Stimulated activated CD8-positive, alpha-beta memory T cell treated with anti-CD3 and anti-CD28 coated beads, Interleukin-12 subunit alpha, Interleukin-12 subunit beta, amount 100 ng/mL, for 1 hour (primary cell): ENCODE data around the gene PDE10A.
"Not testable (repeated sequence)": the region's sequence is repeated elsewhere in the genome, so short reads cannot be mapped to it uniquely, and the experiment has no call there.

Experiments used
- DNase-seq: peaks from one replicate; pipeline ENCODE4 v3.0.0-alpha.2; 2020; ENCODE audit warnings: low read depth

The PDE10A gene

GRCh38 chr6:165624871-165625639, 38.0 kb downstream of the PDE10A start:
- DNase-seq, result no peak

DNA sequence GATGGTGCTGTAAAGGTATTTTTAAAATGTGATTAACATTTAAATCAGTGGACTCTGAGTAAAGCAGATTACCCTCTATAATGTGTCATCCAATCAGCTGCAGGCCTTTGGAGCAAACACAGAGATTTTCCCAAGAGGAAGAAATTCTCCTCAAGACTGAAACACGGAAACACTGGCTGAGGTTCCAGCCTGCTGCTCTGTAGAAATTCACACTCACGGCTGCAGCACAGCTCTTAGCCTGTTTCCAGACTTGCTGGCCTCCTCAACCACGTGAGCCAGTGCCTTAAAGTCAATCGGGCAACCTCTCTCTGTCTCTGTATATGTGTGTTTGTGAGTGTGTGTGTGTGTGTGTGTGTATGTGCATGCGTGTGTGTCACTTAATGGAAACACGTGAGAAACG, 41.1 kb downstream of the PDE10A start:
- DNase-seq, result no peak

- not testable (repeated sequence) for DNase-seq
Observed at GRCh38 chr6:165618891-165619290, 44.1 kb downstream of the PDE10A start.

DNA sequence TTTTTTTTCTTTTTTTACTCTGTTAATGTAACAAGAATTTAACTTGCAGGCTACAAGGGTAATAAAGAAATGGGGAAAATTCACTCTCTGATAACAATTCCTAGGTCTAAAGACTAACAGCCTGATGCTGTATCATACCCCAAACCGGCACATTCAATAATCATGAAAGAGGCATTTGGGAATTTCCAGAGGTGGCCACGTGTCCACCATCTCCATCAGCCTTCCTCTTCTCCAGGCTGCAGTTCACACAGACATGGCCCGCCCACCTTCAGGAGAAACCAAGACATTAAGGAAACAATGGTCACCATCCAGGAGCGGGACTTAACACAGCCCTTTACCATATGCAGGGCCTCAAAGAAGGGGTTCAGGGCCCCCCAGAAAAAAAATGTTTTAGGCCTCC, 44.8 kb downstream of the PDE10A start:
- DNase-seq, result no peak

GRCh38 chr6:165617528-165617927, 45.5 kb downstream of the PDE10A start:
- DNase-seq, result no peak

GRCh38 chr6:165616116-165616515, 46.9 kb downstream of the PDE10A start:
- no peak for DNase-seq

DNA sequence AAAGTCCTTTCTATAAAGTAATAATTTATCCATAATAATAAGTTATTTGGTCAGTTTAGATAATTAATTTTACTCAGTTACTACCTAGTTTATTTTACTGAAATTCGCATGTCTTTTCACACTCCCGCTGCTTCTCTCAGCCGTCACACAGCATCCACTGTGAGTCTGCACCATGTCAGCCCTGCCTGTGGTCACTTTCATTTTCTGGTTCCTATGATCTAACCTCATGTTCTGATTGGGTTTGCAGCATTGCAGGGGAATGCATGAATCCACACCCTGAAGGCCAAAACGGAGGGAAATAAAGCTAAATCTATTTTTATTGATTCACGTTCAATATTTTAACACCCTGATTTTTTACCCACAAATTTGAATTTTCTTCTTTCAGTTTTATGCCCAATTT, 47.4 kb downstream of the PDE10A start:
- DNase-seq, result no peak

GRCh38 chr6:165611294-165611693, 51.7 kb downstream of the PDE10A start:
- no peak for DNase-seq

GRCh38 chr6:165608577-165608976, 54.5 kb downstream of the PDE10A start:
- not testable (repeated sequence) for DNase-seq

DNA sequence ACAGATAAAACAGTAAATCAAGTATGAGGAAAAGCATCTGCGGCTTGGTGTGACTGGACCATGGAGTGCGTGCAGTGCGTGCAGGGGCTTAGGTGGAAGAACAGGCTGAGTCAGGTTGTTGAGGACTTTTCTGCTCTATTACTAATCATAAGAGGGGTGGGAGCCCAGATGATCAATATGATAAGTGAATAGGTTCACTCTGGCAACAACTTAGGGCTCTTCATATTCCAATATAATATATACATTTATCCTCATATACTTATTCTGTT, 56.4 kb downstream of the PDE10A start:
- no peak for DNase-seq

DNA sequence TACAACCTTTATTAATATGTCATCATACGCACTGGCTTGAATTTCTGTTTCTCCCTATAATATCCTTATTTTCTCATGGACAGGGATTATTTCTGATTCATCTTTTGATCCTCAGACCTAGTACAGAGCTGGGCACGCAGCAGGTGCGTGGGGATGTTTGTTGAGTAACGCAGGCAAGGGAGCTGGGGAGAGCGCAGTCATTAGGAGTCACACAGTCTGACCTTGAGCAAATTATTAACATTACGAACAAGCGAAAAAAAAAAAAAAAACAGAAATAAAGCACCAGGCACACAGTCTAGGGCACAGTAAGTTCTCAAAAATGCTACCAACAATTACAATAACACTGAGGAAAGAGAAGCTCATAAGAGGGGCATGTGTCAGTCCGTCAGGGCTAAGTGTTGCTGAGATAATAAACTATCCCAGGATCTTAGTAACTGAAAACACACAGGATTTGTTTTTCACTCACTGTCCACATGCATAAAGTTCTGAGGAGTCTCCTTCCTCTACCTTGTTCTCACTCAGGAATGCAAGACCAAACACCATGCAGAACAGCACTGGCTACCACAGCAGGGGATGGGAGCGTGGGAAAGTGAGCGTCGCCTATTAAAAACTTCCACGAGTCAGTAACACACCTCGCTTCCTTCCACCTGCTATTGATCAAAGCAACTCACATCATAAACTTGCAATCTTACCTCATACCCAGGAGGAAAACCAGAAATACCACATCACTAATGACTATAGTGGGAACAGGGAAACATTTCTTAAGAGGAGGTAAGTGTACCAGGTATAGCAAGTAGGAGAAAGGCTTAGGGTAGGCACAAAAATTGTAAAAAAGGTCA, 56.9 kb downstream of the PDE10A start:
- DNase-seq, result no peak

GRCh38 chr6:165605182-165605875, 57.7 kb downstream of the PDE10A start:
- no peak for DNase-seq

DNA sequence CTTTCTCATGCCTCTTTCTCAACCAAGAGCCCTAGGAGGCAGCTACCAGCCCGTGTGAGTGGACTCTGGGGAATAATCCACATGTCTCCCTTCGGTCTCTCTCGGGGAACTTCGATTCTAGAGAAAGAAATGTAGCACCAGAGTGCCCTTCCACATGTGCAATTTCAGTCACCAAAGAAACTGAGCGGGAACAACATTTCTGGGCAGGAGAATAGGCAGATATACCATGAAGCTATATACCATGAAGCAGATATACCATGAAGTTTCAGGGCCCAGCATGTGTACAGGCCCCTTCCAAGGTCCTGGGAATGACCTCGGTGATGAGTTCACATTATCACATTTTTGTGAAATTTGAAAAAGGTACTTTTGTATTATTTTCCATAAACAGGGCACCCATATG, 60.8 kb downstream of the PDE10A start:
- DNase-seq, result no peak

- no peak for DNase-seq
Observed at GRCh38 chr6:165600606-165601005, 62.4 kb downstream of the PDE10A start.

DNA sequence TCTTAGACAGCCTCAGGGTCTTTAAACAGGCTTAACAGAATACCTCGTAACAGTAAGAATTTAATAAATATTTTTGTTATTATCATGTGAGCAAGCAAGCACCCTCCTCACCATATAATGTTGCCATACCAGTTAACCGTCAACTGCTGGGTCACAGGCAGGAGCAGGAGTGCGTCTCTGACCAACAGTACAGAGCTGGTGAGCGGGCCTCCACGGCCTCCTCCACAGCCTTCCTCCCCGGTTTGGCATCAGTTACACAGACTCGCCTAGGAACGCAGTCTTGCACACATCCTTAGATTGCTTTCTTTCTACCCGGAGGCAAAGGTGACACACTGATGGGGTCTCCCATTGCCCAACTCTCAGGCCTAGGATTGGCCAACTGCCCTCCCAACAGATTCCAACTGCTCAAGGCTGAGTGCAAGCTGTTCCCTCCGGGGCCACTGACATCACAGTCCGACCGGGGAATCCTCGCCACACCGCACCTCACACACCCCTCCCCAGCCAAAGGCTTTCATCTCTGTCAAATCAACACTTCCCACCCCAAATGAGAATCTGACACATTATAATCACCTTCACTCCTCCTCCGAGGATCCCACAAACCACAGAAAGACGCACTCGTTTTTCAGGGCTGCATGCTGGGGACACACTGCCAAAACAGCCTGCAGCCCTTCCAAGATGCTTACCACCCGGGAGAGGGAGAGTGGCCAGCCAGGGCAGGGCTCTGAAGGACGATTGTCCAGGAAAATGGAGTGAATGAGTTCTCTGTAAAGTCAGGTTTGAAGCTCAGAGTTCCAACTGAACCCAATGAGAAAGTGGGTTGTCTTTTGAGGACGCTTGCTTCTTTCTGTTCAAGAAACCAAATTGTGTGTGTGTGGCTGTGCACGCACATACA, 63.2 kb downstream of the PDE10A start:
- no peak for DNase-seq

- DNase-seq, result no peak
Observed at GRCh38 chr6:165599121-165599520, 63.9 kb downstream of the PDE10A start.

- DNase-seq, result no peak
Observed at GRCh38 chr6:165597821-165598220, 65.2 kb downstream of the PDE10A start.

DNA sequence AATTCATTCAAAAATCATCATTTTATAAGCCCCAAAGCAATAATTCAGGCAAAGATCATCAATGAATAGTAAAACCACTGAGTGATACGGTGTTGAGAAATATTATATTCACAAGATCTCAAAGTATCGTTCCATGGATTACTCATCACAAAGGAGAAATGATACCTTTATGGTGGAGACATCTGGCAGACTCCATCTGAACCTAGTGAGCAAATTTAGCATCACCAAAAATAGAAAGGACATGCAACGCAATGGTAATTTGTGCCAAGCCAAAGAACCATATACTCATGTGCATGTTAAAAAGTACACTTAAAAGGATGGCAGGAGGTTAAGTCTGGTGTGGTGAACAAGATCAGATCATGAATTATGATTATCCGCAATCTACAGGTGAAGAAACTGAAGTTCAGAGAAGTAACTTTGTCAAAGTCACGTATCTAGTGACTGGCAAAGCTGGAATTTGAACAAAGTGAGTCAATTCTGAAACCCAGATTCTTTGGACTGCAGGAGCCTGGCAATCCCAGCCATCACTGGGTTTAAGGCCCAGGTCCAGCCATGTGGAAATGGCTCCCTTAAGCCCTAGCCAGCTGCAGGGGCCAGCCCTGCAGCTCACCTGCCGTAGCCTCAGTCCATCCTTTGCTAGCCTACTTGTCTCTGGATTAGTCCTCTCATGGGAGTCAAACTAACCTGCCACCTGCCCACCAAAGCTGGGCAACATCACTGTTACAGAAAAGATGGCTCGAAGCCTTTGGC, 68.3 kb downstream of the PDE10A start:
- DNase-seq, result no peak

GRCh38 chr6:165592947-165593346, 70.1 kb downstream of the PDE10A start:
- not testable (repeated sequence) for DNase-seq

- DNase-seq, result no peak
Observed at GRCh38 chr6:165588515-165588914, 74.5 kb downstream of the PDE10A start.

DNA sequence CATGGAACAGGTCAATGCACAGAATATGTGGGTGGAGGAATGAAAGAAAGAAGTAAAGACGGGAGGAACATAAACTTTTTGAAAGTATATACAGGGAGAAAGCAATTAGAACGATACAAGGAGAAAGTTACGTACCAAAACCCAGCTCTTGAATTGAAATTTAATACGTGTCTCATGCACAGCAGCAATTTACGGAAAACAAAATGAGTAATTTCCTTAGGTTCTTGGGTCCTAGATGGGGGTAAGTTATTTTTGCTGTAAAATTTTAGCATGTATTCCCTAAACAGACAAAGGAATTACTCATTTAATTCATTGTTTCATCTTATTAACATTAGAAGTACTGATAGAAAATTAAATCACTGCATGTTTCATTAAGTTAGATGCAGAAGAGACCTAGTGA, 75.8 kb downstream of the PDE10A start:
- no peak for DNase-seq
